LNCAP (cell line): ENCODE data around the gene MMP25.

Experiments
- TF ChIP-seq, protein P1 (sequence below): fragments of 450-650 bp; IDR thresholded peaks from 2 replicates; pipeline ENCODE4 v1.5.1; 2017; ENCODE audit warnings: mild to moderate bottlenecking

MMP25 gene

DNA sequence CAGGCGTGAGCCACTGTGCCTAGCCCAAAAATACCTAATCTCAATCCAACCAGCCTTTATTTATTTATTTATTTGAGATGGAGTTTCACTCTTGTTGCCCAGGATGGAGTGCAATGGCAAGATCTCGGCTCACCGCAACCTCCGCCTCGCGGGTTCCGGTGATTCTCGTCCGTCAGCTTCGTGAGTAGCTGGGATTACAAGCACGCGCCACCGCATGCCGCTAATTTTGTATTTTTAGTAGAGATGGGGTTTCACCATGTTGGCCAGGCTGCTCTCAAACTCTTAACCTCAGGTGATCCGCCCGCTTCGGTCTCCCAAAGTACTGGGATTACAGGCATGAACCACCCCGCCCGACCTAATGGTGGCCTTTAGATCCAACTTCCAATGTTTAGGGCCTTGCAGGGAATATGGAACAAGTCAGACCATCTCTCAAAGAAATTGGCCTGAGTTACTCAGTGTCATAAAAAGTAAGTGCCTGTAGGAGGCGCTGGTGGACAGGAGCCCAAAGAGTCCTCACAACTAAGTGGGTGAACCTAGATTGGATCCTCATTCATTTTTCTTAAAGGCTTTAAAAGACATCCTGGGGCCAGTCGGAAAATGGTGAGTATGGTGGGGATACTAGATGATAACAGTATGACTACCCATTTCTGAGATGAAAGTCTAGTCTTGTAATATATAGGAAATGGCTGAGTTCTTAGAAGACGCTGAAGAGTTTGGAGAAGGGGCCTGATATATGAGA is 48.1 kb downstream of the MMP25 start:
- TF ChIP-seq, protein P1, sequence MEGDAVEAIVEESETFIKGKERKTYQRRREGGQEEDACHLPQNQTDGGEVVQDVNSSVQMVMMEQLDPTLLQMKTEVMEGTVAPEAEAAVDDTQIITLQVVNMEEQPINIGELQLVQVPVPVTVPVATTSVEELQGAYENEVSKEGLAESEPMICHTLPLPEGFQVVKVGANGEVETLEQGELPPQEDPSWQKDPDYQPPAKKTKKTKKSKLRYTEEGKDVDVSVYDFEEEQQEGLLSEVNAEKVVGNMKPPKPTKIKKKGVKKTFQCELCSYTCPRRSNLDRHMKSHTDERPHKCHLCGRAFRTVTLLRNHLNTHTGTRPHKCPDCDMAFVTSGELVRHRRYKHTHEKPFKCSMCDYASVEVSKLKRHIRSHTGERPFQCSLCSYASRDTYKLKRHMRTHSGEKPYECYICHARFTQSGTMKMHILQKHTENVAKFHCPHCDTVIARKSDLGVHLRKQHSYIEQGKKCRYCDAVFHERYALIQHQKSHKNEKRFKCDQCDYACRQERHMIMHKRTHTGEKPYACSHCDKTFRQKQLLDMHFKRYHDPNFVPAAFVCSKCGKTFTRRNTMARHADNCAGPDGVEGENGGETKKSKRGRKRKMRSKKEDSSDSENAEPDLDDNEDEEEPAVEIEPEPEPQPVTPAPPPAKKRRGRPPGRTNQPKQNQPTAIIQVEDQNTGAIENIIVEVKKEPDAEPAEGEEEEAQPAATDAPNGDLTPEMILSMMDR: peak; percentile 45; the same call in 1 of the 2 replicates

DNA sequence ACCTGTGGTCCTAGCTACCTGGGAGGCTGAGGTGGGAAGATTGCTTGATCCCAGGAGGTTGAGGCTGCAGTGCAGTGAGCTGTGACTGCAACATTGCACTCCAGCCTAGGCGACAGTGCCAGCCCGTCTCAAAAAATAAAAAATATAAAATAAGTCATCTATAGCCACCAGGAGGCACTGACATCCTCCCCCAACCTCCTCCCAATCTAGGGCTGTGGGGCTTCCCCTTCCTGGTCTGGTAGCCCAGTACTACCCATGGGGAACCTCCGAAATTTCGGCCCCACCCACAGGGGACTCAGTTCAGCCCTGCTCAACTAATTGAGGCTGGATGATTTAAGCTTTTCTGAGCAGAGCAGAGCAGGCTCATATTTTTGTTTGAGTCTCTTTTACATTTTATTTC is 49.5 kb downstream of the MMP25 start:
- TF ChIP-seq, protein P1: no peak

DNA sequence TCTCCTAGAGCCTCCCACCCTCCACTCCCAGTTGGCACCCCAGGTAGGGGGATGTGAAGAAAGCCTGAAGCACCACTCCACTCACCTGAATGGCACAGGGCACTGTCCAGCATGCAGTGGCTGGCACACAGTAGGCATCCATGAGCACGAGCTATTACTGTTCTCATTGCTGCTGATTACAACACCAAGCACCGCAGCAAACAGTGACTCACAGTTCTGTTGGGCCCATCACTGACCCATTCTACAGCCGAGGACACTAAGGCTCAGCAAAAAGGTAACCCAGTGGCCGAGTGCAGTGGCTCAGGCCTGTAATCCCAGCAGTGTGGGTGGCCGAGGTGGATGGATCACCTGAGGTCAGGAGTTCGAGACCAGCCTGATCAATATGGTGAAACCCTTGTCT is 50.0 kb downstream of the MMP25 start:
- TF ChIP-seq, protein P1: no peak

DNA sequence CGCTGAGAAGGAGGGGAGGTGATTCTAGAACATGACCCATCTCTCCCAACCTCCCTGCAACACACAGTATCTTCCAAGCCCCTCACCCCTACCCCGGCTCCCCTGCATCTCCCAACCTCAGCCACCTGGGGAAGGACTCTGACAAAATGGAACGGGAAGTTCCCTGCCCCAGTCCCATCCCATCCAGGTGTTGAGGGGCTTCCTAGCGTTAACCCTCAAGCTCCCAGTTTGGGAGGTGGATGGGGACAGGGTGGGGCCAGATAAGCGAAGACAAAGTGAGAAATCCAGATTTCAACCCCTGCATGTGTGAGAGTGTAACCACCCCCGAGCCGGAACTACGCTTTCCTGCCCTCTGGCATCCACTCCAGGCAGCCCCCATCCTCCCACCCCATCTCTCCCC is 50.9 kb downstream of the MMP25 start:
- TF ChIP-seq, protein P1: no peak

DNA sequence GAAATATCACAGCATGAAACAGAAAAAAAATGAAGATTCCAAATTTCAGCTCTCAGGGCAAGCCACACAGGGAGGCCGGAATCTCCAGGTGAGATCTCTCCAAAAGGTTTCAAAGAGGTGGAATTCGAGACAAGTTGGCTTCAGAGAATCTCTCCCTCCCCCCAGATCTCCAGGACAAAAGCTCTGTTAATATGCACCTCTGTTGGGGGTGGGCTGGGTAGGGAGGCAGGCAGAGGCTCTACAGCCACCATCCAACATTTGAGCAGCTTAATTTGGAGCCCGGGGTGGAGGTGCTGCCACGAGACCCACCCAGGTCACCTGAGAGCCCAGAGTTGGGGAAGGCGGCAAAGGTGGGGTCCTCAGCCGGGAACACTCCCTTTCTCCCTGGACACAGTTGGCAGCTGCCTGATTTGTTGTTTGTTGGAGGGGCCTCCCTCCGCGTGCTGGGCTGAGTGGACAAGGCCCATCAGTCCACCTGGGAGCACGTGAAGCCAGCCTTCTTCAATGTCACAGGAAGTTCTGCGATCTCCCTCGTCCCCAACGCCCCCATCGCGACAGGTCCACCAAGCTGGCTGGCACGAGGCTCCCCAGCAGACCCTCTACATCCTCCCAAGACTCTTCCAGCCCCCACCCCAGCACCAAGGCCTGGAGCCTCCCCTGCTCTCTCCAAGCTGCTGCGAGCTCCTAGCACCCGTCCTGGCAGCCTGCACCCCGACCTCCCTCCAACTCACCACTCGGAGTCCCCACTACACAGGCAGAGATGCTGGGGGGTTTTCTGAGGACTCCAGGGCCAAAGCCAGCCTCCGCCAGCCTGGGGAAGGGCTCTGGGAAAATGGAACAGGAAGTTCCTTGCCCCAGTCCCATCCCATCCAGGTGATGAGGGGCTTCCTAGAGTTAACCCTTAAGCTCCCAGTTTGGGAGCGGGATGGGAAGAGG is 52.4 kb downstream of the MMP25 start, which contains the start of gene ZSCAN10:
Gene ZSCAN10, minus strand, starts transcription at position 836 of the 936 bp plus-strand sequence. CDS start 6,357 bp downstream, outside the sequence.
- TF ChIP-seq, protein P1: no peak

DNA sequence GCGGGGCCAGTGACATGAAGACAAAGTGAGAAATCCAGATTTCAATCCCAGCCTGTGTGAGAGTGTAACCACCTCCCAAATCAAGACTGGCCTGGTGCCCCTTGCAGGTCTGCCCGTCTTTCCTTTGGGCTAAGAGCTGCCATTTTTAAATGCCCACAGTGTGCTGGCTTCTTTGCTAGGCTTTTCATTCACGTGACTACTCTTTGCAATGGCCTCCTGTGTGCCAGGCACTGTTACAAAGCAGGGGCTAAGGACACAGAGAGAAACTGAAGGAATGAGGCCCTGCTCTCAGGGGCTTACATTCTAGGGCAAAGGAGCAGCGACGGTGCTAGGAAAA is 53.0 kb downstream of the MMP25 start:
- TF ChIP-seq, protein P1: no peak

DNA sequence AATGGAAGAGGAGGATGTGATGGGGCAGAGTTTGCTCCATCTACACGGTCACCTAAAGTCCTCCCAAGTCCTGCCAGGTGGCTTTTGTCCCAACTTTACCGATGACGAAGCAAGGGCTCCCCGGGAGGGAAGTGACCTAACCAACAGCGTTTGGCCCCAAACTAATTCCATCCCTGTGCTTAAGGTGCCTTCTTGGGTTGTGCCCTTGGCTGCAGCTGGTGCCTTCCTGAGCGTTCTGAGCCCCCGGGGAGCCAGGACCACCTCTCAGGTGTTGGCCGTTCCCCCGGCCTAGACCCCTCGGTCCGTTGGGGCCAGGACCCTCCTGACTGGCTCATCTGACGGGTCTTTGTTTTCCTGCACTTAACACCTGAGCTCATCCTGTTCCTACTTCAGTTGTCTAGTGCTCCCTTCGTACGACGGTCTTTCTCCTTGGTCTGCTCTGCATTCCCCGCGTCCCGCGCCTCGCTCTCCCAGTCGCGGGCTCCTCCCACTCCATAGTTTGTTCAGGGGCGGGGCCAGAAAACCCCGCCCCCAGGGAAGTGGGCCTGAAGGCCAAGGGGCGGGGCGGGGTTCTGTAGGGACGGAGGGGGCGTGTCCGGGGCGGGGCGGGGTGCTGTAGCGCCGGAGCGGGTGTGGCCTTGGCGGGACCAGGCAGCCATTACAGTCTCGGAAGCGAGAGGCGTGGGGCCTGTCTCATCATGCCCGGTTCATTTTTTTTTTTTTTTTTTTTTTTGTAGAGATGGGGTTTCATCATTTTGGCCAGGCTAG is 53.6 kb downstream of the MMP25 start:
- TF ChIP-seq, protein P1: no peak
